Vagina (tissue), 2 donors: Measurements from ENCODE around the gene KCNH1. TPM values are rescaled to one million over a fixed set of nuclear protein-coding genes. Genes with fewer than 3 reads are reported as not detected.

Experiments
- DNase-seq, 2 donors: peaks; one replicate each; pipeline ENCODE4 v3.0.0-alpha.2; 2017; ENCODE audit errors: extremely low spot score in 2 of 2
- H3K27ac ChIP-seq: fragments of 200-600 bp; sonication (generic); one replicate; pipeline ENCODE4 v1.5.1; 2019
- H3K27me3 ChIP-seq: fragments of 200-600 bp; sonication (generic); one replicate; pipeline ENCODE4 v1.5.1; 2019
- H3K36me3 ChIP-seq, 2 donors: fragments of 200-600 bp; sonication (generic); one replicate each; pipeline ENCODE4 v1.5.1; 2017 to 2019
- H3K4me1 ChIP-seq: fragments of 200-600 bp; sonication (generic); one replicate; pipeline ENCODE4 v1.5.1; 2019
- H3K4me3 ChIP-seq, 2 donors: fragments of 200-600 bp; sonication (generic); 1 replicate in 1 of 2; 2 replicates in 1 of 2; pipeline ENCODE4 v1.5.1; 2016 to 2019
- H3K9me3 ChIP-seq: fragments of 200-600 bp; sonication (generic); one replicate; pipeline ENCODE4 v1.5.1; 2019
- POLR2A ChIP-seq, 2 donors: fragments of 450-650 bp; IDR thresholded peaks; one replicate each; pipeline ENCODE4 v1.6.1; 2017; ENCODE audit warnings: antibody characterized with exemption in 2 of 2, mild to moderate bottlenecking in 2 of 2, moderate library complexity in 2 of 2
- POLR2AphosphoS5 ChIP-seq, 2 donors: sonication (generic); formaldehyde crosslinking; IDR thresholded peaks; one replicate each; pipeline ENCODE4 v1.9.0; 2017; ENCODE audit warnings: antibody characterized with exemption in 2 of 2, mild to moderate bottlenecking in 2 of 2, low read depth in 1 of 2; ENCODE audit not compliant: insufficient read depth in 1 of 2
- intact Hi-C: fragments of 100-400 bp; cut with DNase I; formaldehyde crosslinking; loops from one replicate; pipeline ENCODE4 v1.15.1; 2023
- total RNA-seq: library from RNA; depleted of rRNA; stranded (reverse); fragments of >200 nt; gene quantifications from one replicate; pipeline ENCODE4 v1.2.3, GENCODE V29; 2016
- TF ChIP-seq, protein P1 (sequence below), 3 experiments: fragments of 450-650 bp in 2 of 3; fragments of 200-600 bp in 1 of 3; sonication (generic) in 1 of 3; IDR thresholded peaks; one replicate each; pipeline ENCODE4 v1.5.1; 2017 to 2019; ENCODE audit warnings: antibody characterized with exemption in 3 of 3, mild to moderate bottlenecking in 2 of 3, moderate library complexity in 2 of 3

Gene KCNH1
- total RNA-seq, 1 donor from 2014 or later: 3.9 TPM

DNA sequence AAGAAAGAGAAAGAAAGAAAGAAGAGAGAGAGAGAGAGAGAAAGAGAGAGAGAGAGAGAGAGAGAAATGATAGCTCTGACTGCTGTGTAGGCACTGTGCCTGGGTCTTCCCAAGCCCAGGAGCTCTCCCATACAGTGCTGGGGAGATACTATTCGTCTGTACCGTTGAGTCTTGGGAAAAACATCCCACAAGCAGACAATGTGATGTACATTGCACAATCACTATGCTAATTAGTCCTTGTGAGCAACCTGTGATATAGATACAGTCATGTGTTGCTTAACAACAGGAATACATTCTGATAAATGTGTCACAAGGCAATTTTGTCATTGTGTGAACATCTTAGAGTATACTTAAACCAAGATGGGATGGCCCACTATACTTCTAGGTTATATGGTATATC lies 424.2 kb downstream of the KCNH1 start:
- Histone ChIP-seq H3K9me3 (no peaks in the 10 kb centered on the region), H3K27ac (no peak overlapping the region), H3K36me3 (no peaks in the 10 kb centered on the region), H3K4me3 (no peak overlapping the region), H3K4me1 (no peaks in the 10 kb centered on the region), H3K27me3 (no peaks in the 10 kb centered on the region)
- DNase-seq: no peak
- no peak for TF ChIP-seq POLR2AphosphoS5 (IDR thresholded peaks at IDR 0.05; ENCODE audit: insufficient read depth in 1 of 2, low read depth in 1 of 2)
- no peak for TF ChIP-seq POLR2A (IDR thresholded peaks at IDR 0.05)
- TF ChIP-seq, protein P1, sequence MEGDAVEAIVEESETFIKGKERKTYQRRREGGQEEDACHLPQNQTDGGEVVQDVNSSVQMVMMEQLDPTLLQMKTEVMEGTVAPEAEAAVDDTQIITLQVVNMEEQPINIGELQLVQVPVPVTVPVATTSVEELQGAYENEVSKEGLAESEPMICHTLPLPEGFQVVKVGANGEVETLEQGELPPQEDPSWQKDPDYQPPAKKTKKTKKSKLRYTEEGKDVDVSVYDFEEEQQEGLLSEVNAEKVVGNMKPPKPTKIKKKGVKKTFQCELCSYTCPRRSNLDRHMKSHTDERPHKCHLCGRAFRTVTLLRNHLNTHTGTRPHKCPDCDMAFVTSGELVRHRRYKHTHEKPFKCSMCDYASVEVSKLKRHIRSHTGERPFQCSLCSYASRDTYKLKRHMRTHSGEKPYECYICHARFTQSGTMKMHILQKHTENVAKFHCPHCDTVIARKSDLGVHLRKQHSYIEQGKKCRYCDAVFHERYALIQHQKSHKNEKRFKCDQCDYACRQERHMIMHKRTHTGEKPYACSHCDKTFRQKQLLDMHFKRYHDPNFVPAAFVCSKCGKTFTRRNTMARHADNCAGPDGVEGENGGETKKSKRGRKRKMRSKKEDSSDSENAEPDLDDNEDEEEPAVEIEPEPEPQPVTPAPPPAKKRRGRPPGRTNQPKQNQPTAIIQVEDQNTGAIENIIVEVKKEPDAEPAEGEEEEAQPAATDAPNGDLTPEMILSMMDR (IDR thresholded peaks at IDR 0.05): no peak
- intact Hi-C loops: no loop called here

DNA sequence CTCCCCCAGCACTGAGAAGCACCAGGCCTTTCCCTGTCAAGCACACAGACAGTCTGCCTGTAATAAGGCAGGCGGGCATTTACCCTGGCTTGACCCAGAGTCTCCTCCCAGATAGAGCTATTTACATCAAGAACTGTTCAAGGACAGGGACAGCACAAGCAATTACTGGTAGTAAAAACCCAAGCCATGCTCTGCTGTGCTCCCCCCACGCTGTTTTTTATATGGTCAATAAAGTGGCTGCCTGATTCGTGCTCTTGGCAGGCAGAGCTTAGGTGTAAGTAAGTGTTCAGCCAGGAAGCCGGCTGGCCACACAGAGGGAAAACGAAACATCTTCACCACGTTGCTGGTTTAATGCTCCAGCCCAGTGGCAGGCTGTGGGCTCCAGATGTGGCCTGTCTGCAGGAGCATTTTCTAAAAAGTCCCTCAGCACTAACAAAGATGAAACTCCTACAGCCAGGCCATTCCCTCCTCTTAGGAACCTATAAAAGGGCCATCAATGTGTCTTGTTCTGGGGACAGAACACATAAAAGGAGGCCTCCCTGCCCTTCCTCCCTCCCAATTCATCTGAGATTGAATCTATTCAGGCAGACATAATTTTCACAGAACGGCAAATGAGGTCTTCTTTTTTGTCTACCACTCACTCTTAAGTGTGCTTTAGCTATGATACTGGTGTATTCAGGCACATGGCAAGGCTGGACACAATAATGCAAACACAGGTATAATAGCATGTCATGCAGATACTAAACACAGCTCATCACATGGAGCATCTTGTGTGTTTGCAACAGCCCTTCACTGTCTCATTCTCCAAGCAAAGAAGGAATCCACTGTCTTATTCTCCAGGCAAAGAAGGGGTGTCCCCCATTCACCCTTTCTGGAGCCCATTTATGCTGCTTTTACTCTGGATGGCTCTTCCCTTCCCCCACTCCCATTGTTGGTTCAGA lies 426.4 kb downstream of the KCNH1 start:
- H3K4me3 ChIP-seq: no peak overlapping the region
- no peaks in the 10 kb centered on the region for H3K27me3 ChIP-seq
- no peaks in the 10 kb centered on the region for H3K9me3 ChIP-seq
- TF ChIP-seq POLR2AphosphoS5 (IDR thresholded peaks at IDR 0.05; ENCODE audit: insufficient read depth in 1 of 2, low read depth in 1 of 2) (no peak), POLR2A (IDR thresholded peaks at IDR 0.05) (no peak)
- TF ChIP-seq, protein P1 (IDR thresholded peaks at IDR 0.05): no peak
- H3K36me3 ChIP-seq: no peaks in the 10 kb centered on the region
- DNase-seq: no peak
- no peak overlapping the region for H3K27ac ChIP-seq
- H3K4me1 ChIP-seq: no peaks in the 10 kb centered on the region
- intact Hi-C loops: no loop called here

DNA sequence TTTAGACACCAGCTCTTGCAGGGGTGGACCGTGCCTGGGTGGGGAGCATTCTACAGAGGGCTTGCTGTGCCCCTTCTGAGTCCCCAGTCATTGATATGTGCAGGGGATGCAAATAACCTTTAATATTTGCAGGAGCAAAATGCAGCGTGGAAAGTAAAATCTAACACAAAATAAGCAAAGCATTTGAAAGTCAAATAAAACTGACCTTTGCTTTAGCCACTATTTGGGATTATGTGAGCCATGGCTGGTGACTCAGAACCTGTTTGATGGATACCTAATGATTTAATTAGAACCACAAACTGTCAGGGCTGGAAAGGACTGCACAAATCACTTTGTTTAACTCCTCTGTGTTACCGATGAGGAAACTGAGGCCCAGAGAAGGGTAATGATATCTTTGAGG lies 427.7 kb downstream of the KCNH1 start:
- Histone ChIP-seq H3K27me3 (no peaks in the 10 kb centered on the region), H3K4me3 (no peak overlapping the region), H3K27ac (no peak overlapping the region), H3K9me3 (no peaks in the 10 kb centered on the region), H3K4me1 (no peaks in the 10 kb centered on the region), H3K36me3 (no peaks in the 10 kb centered on the region)
- TF ChIP-seq POLR2A (IDR thresholded peaks at IDR 0.05) (no peak), POLR2AphosphoS5 (IDR thresholded peaks at IDR 0.05; ENCODE audit: insufficient read depth in 1 of 2, low read depth in 1 of 2) (no peak)
- TF ChIP-seq, protein P1 (IDR thresholded peaks at IDR 0.05): no peak
- intact Hi-C loops: no loop called here
- no peak for DNase-seq

DNA sequence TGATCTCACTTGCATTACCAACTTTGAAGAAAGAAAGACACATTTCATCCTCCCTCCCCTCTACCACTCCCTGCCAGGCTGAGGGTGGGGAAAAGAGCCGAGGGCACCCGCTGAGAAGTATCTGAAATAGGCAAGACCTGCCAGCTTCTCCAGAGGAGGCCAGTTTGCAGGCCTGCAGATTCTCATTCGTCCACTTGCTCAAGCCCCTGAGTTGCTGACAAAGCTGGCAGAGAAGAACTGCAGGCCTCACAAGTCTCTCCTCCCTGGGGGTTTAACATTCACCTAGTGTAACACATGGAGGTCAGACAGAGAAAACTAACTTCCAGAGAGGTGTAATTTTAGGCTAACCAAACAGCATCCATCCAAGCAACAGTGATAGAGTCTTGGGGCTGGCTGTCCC lies 428.9 kb downstream of the KCNH1 start:
- TF ChIP-seq POLR2AphosphoS5 (IDR thresholded peaks at IDR 0.05; ENCODE audit: insufficient read depth in 1 of 2, low read depth in 1 of 2): no peak
- TF ChIP-seq POLR2A (IDR thresholded peaks at IDR 0.05): no peak
- TF ChIP-seq, protein P1 (IDR thresholded peaks at IDR 0.05): no peak
- H3K27me3 ChIP-seq: no peaks in the 10 kb centered on the region
- H3K9me3 ChIP-seq: no peaks in the 10 kb centered on the region
- intact Hi-C loops: no loop called here
- peaks cover 6% of the 10 kb centered on the region for H3K4me1 ChIP-seq
- H3K36me3 ChIP-seq: no peaks in the 10 kb centered on the region
- DNase-seq: no peak
- no peak overlapping the region for H3K27ac ChIP-seq
- H3K4me3 ChIP-seq: no peak overlapping the region

DNA sequence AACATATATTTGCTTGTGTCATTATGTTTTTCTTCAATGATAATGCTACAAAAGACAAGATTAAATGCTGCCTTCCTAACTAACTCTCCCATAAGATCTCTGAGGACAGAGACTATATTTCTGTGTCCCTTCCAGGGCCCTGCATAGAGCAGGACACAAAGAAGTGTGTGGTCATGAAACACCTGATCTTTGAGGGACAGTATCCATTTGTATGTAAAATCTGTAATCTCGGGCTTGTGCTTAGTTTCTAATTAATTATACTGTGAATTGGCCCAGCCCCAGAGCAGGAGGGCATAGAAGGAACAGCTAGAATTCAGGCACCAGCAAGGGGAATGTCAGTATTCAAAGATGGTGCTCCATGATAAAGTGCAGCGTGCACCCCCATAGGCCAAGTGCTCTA lies 430.4 kb downstream of the KCNH1 start:
- no peaks in the 10 kb centered on the region for H3K36me3 ChIP-seq
- no peak overlapping the region for H3K4me3 ChIP-seq
- H3K4me1 ChIP-seq: peaks cover 8% of the 10 kb centered on the region
- H3K27ac ChIP-seq: no peak overlapping the region
- H3K9me3 ChIP-seq: no peaks in the 10 kb centered on the region
- H3K27me3 ChIP-seq: no peaks in the 10 kb centered on the region
- TF ChIP-seq, protein P1 (IDR thresholded peaks at IDR 0.05): no peak
- TF ChIP-seq POLR2A (IDR thresholded peaks at IDR 0.05) (no peak), POLR2AphosphoS5 (IDR thresholded peaks at IDR 0.05; ENCODE audit: insufficient read depth in 1 of 2, low read depth in 1 of 2) (no peak)
- no peak for DNase-seq
- intact Hi-C loops: no loop called here
